ENCODE measurements around the gene BTBD9. TPM values are rescaled to one million over a fixed set of nuclear protein-coding genes. Genes with fewer than 3 reads are reported as not detected.

BTBD9 gene
- total RNA-seq, 1 donor from 2014 or later, result 10.3 TPM

GRCh38 chr6:38375341-38375740 is 264.4 kb downstream of the BTBD9 start:
- Histone ChIP-seq H3K4me2 (ENCODE audit: low read length) (no peak overlapping the region), H4K20me1 (ENCODE audit: insufficient read depth, low read length) (no peaks in the 10 kb centered on the region), H3K36me3 (ENCODE audit: insufficient read depth, low read length) (no peaks in the 10 kb centered on the region), H3K9ac (ENCODE audit: low read length) (no peak overlapping the region), H3K79me2 (ENCODE audit: insufficient read depth, low read length) (no peaks in the 10 kb centered on the region), H3K27me3 (ENCODE audit: insufficient read depth, low read length) (no peaks in the 10 kb centered on the region), H3K9me3 (ENCODE audit: insufficient read depth, low read depth, low read length) (no peaks in the 10 kb centered on the region), H3K4me3 (ENCODE audit: insufficient read depth, low read depth, low read length) (no peak overlapping the region), H3K27ac (ENCODE audit: low read depth, low read length) (no peak overlapping the region), H2AFZ (ENCODE audit: low read depth, low read length) (no peak overlapping the region), H3K4me1 (ENCODE audit: insufficient read depth, low read length) (no peaks in the 10 kb centered on the region)
- no peak for TF ChIP-seq EZH2 (IDR thresholded peaks at IDR 0.05; ENCODE audit: insufficient read depth, low read length)
- TF ChIP-seq CTCF (IDR thresholded peaks at IDR 0.05; ENCODE audit: insufficient read depth, low read depth, low read length), result no peak
- H3K4me3 Mint-ChIP-seq (ENCODE audit: unreplicated experiment), result no peak overlapping the region
- no peaks in the 10 kb centered on the region for H3K27me3 Mint-ChIP-seq (ENCODE audit: low read depth, unreplicated experiment)
- H3K9me3 Mint-ChIP-seq (ENCODE audit: unreplicated experiment), result no peaks in the 10 kb centered on the region
- no peak overlapping the region for H3K27ac Mint-ChIP-seq (ENCODE audit: unreplicated experiment)
- no peak for FAIRE-seq
- H3K36me3 Mint-ChIP-seq (ENCODE audit: low read depth, unreplicated experiment), result no peaks in the 10 kb centered on the region
- H3K4me1 Mint-ChIP-seq (ENCODE audit: low read depth, unreplicated experiment), result peaks cover 15% of the 10 kb centered on the region
- DNase-seq (ENCODE audit: low read depth), result no peak

GRCh38 chr6:38371881-38372280 is 267.8 kb downstream of the BTBD9 start:
- Mint-ChIP-seq H3K36me3 (ENCODE audit: low read depth, unreplicated experiment) (no peaks in the 10 kb centered on the region), H3K27ac (ENCODE audit: unreplicated experiment) (no peak overlapping the region), H3K4me3 (ENCODE audit: unreplicated experiment) (no peak overlapping the region), H3K9me3 (ENCODE audit: unreplicated experiment) (no peaks in the 10 kb centered on the region), H3K4me1 (ENCODE audit: low read depth, unreplicated experiment) (peaks cover 18% of the 10 kb centered on the region), H3K27me3 (ENCODE audit: low read depth, unreplicated experiment) (no peaks in the 10 kb centered on the region)
- Histone ChIP-seq H3K9me3 (ENCODE audit: insufficient read depth, low read depth, low read length) (no peaks in the 10 kb centered on the region), H3K4me2 (ENCODE audit: low read length) (no peak overlapping the region), H3K79me2 (ENCODE audit: insufficient read depth, low read length) (no peaks in the 10 kb centered on the region), H3K27ac (ENCODE audit: low read depth, low read length) (no peak overlapping the region), H4K20me1 (ENCODE audit: insufficient read depth, low read length) (no peaks in the 10 kb centered on the region), H3K4me3 (ENCODE audit: insufficient read depth, low read depth, low read length) (no peak overlapping the region), H2AFZ (ENCODE audit: low read depth, low read length) (no peak overlapping the region), H3K9ac (ENCODE audit: low read length) (no peak overlapping the region), H3K36me3 (ENCODE audit: insufficient read depth, low read length) (no peaks in the 10 kb centered on the region), H3K4me1 (ENCODE audit: insufficient read depth, low read length) (no peaks in the 10 kb centered on the region), H3K27me3 (ENCODE audit: insufficient read depth, low read length) (no peaks in the 10 kb centered on the region)
- TF ChIP-seq EZH2 (IDR thresholded peaks at IDR 0.05; ENCODE audit: insufficient read depth, low read length) (no peak), CTCF (IDR thresholded peaks at IDR 0.05; ENCODE audit: insufficient read depth, low read depth, low read length) (no peak)
- FAIRE-seq (no peak), DNase-seq (ENCODE audit: low read depth) (no peak)

- Histone ChIP-seq H3K27me3 (ENCODE audit: insufficient read depth, low read length) (no peaks in the 10 kb centered on the region), H3K36me3 (ENCODE audit: insufficient read depth, low read length) (no peaks in the 10 kb centered on the region), H3K4me1 (ENCODE audit: insufficient read depth, low read length) (no peaks in the 10 kb centered on the region), H3K4me3 (ENCODE audit: insufficient read depth, low read depth, low read length) (no peak overlapping the region), H3K9me3 (ENCODE audit: insufficient read depth, low read depth, low read length) (no peaks in the 10 kb centered on the region), H3K27ac (ENCODE audit: low read depth, low read length) (no peak overlapping the region), H3K4me2 (ENCODE audit: low read length) (no peak overlapping the region), H4K20me1 (ENCODE audit: insufficient read depth, low read length) (no peaks in the 10 kb centered on the region), H2AFZ (ENCODE audit: low read depth, low read length) (no peak overlapping the region), H3K9ac (ENCODE audit: low read length) (no peak overlapping the region), H3K79me2 (ENCODE audit: insufficient read depth, low read length) (no peaks in the 10 kb centered on the region)
- Mint-ChIP-seq H3K9me3 (ENCODE audit: unreplicated experiment) (no peaks in the 10 kb centered on the region), H3K4me3 (ENCODE audit: unreplicated experiment) (no peak overlapping the region), H3K27me3 (ENCODE audit: low read depth, unreplicated experiment) (no peaks in the 10 kb centered on the region), H3K4me1 (ENCODE audit: low read depth, unreplicated experiment) (peaks cover 18% of the 10 kb centered on the region), H3K27ac (ENCODE audit: unreplicated experiment) (no peak overlapping the region), H3K36me3 (ENCODE audit: low read depth, unreplicated experiment) (no peaks in the 10 kb centered on the region)
- FAIRE-seq, result no peak
- TF ChIP-seq CTCF (IDR thresholded peaks at IDR 0.05; ENCODE audit: insufficient read depth, low read depth, low read length), result no peak
- no peak for TF ChIP-seq EZH2 (IDR thresholded peaks at IDR 0.05; ENCODE audit: insufficient read depth, low read length)
- DNase-seq (ENCODE audit: low read depth), result no peak
Observed at GRCh38 chr6:38370653-38371601, 268.8 kb downstream of the BTBD9 start.
